H9 (cell line): ENCODE data around the gene AXL. TPM values are rescaled to one million over a fixed set of nuclear protein-coding genes. Genes with fewer than 3 reads are reported as not detected.

Experiments used
- DNase-seq: peaks from one replicate; pipeline ENCODE4 v3.0.0-alpha.2; 2017
- H2AFZ ChIP-seq: one replicate; pipeline ENCODE4 v1.6.1; 2013; ENCODE audit warnings: mild to moderate bottlenecking, low read length, control low read depth, moderate library complexity
- H2AK5ac ChIP-seq: 2 replicates; pipeline ENCODE4 v1.6.1; 2013; ENCODE audit warnings: low read length, control low read depth, mixed read lengths; ENCODE audit not compliant: insufficient read length
- H2BK120ac ChIP-seq: one replicate; pipeline ENCODE4 v1.6.1; 2013; ENCODE audit warnings: low read depth, mild to moderate bottlenecking, low read length, control low read depth, inconsistent platforms; ENCODE audit not compliant: poor library complexity, severe bottlenecking
- H2BK12ac ChIP-seq: 2 replicates; pipeline ENCODE4 v1.6.1; 2013; ENCODE audit warnings: low read length, control low read depth, mixed read lengths, low read depth; ENCODE audit not compliant: insufficient read length
- H2BK15ac ChIP-seq: 2 replicates; pipeline ENCODE4 v1.6.1; 2013; ENCODE audit warnings: low read depth, low read length, control low read depth
- H2BK20ac ChIP-seq: one replicate; pipeline ENCODE4 v1.6.1; 2013; ENCODE audit warnings: low read depth, mild to moderate bottlenecking, low read length, control low read depth, inconsistent platforms; ENCODE audit not compliant: poor library complexity, severe bottlenecking
- H2BK5ac ChIP-seq: 2 replicates; pipeline ENCODE4 v1.6.1; 2013; ENCODE audit warnings: low read length, control low read depth, mixed read lengths; ENCODE audit not compliant: insufficient read length
- H3K14ac ChIP-seq: 2 replicates; pipeline ENCODE4 v1.6.1; 2013; ENCODE audit warnings: low read length, control low read depth; ENCODE audit not compliant: insufficient read depth
- H3K18ac ChIP-seq: 2 replicates; pipeline ENCODE4 v1.6.1; 2013; ENCODE audit warnings: low read depth, mild to moderate bottlenecking, mixed read lengths, low read length, control low read depth; ENCODE audit not compliant: insufficient read length
- H3K23ac ChIP-seq: 2 replicates; pipeline ENCODE4 v1.6.1; 2013; ENCODE audit warnings: low read length, control low read depth, mixed read lengths, low read depth; ENCODE audit not compliant: insufficient read length
- H3K23me2 ChIP-seq: 2 replicates; pipeline ENCODE4 v1.6.1; 2013; ENCODE audit warnings: low read depth, mild to moderate bottlenecking, mixed read lengths, low read length, control low read depth; ENCODE audit not compliant: insufficient read length, poor library complexity, severe bottlenecking
- H3K27ac ChIP-seq: 2 replicates; pipeline ENCODE4 v1.5.1; 2013; ENCODE audit warnings: low read length, control low read depth, mixed read lengths, low read depth; ENCODE audit not compliant: insufficient read length
- H3K27me3 ChIP-seq: 2 replicates; pipeline ENCODE4 v1.6.1; 2013; ENCODE audit warnings: low read length, control low read depth, inconsistent platforms; ENCODE audit not compliant: insufficient read depth
- H3K4ac ChIP-seq: 2 replicates; pipeline ENCODE4 v1.6.1; 2013; ENCODE audit warnings: low read depth, mild to moderate bottlenecking, control low read depth, inconsistent platforms, low read length, moderate library complexity
- H3K4me1 ChIP-seq: 2 replicates; pipeline ENCODE4 v1.6.1; 2013; ENCODE audit warnings: low read length, control low read depth, inconsistent platforms; ENCODE audit not compliant: insufficient read depth
- H3K4me2 ChIP-seq: 2 replicates; pipeline ENCODE4 v1.6.1; 2013; ENCODE audit warnings: low read length, control low read depth, mixed read lengths; ENCODE audit not compliant: insufficient read length, insufficient read depth
- H3K56ac ChIP-seq: 2 replicates; pipeline ENCODE4 v1.6.1; 2013; ENCODE audit warnings: low read depth, mild to moderate bottlenecking, mixed read lengths, low read length, control low read depth; ENCODE audit not compliant: insufficient read length
- H3K79me1 ChIP-seq: 2 replicates; pipeline ENCODE4 v1.6.1; 2013; ENCODE audit warnings: low read depth, mild to moderate bottlenecking, moderate library complexity, low read length, control low read depth, inconsistent platforms; ENCODE audit not compliant: insufficient read depth, poor library complexity, severe bottlenecking
- H3K79me2 ChIP-seq: 2 replicates; pipeline ENCODE4 v1.6.1; 2013; ENCODE audit warnings: low read length, control low read depth, inconsistent platforms; ENCODE audit not compliant: insufficient read depth
- H3K9ac ChIP-seq: 2 replicates; pipeline ENCODE4 v1.6.1; 2013; ENCODE audit warnings: low read length, control low read depth, mixed read lengths; ENCODE audit not compliant: insufficient read length; ENCODE audit errors: extremely low read depth
- H3K9me3 ChIP-seq: one replicate; pipeline ENCODE4 v1.6.1; 2013; ENCODE audit warnings: low read depth, low read length, inconsistent platforms; ENCODE audit not compliant: control insufficient read depth
- H3T11ph ChIP-seq: one replicate; pipeline ENCODE4 v1.6.1; 2013; ENCODE audit warnings: mild to moderate bottlenecking, low read length, control low read depth, inconsistent platforms
- H4K20me1 ChIP-seq: one replicate; pipeline ENCODE4 v1.6.1; 2013; ENCODE audit not compliant: control insufficient read depth, insufficient read length, insufficient read depth
- H4K5ac ChIP-seq: 2 replicates; pipeline ENCODE4 v1.6.1; 2013; ENCODE audit warnings: low read depth, mild to moderate bottlenecking, mixed read lengths, low read length, control low read depth; ENCODE audit not compliant: insufficient read length
- H4K8ac ChIP-seq: replicated peaks from 2 replicates; pipeline ENCODE4 v1.6.1; 2013; ENCODE audit warnings: low read length, control low read depth, mixed read lengths, low read depth; ENCODE audit not compliant: insufficient read length
- H4K91ac ChIP-seq: 2 replicates; pipeline ENCODE4 v1.6.1; 2013; ENCODE audit warnings: low read depth, mild to moderate bottlenecking, moderate library complexity, mixed read lengths, low read length, control low read depth; ENCODE audit not compliant: insufficient read length
- H3K27ac Mint-ChIP-seq, 3 experiments: 2 replicates in 2 of 3; 3 replicates in 1 of 3; pipeline ENCODE4 v1.8.0; 2020 to 2021; ENCODE audit warnings: mixed read lengths in 3 of 3, mild to moderate bottlenecking in 1 of 3, moderate library complexity in 1 of 3
- H3K27me3 Mint-ChIP-seq: 2 replicates; pipeline ENCODE4 v1.8.0; 2021; ENCODE audit warnings: low read depth, mild to moderate bottlenecking, moderate library complexity, mixed read lengths
- H3K36me3 Mint-ChIP-seq, 3 experiments: 2 replicates in 2 of 3; 3 replicates in 1 of 3; pipeline ENCODE4 v1.8.0; 2020 to 2021; ENCODE audit warnings: low read depth in 3 of 3, mixed read lengths in 3 of 3; ENCODE audit not compliant: insufficient read depth in 1 of 3
- H3K4me1 Mint-ChIP-seq, 2 experiments: 2 replicates each; pipeline ENCODE4 v1.8.0; 2020; ENCODE audit warnings: mixed read lengths in 2 of 2
- H3K4me3 Mint-ChIP-seq, 2 experiments: 2 replicates in 1 of 2; 3 replicates in 1 of 2; pipeline ENCODE4 v1.8.0; 2020 to 2021; ENCODE audit warnings: mild to moderate bottlenecking in 2 of 2, mixed read lengths in 2 of 2, moderate library complexity in 1 of 2
- H3K9me3 Mint-ChIP-seq, 2 experiments: 2 replicates in 1 of 2; 3 replicates in 1 of 2; pipeline ENCODE4 v1.8.0; 2020; ENCODE audit warnings: mild to moderate bottlenecking in 2 of 2, mixed read lengths in 2 of 2, moderate library complexity in 1 of 2
- WGBS: extraction: QIAGEN DNeasy Blood & Tissue Kit; methylation state at CpG from one replicate; pipeline ENCODE4 v1.1.7; 2013; ENCODE audit warnings: missing lambda C conversion rate, low lambda C conversion rate, mixed read lengths; ENCODE audit not compliant: insufficient read length; ENCODE audit errors: extremely low coverage; 5-methylcytosine and 5-hydroxymethylcytosine counted together
- total RNA-seq: library from RNA; stranded (reverse); gene quantifications from 2 replicates; pipeline ENCODE4 v1.2.1, GENCODE V29; 2021
- TF ChIP-seq, protein P1 (sequence below): fragments of 200-600 bp; sonication (generic); conservative IDR thresholded peaks from 3 replicates; pipeline ENCODE4 v1.8.0; 2021; ENCODE audit warnings: antibody characterized with exemption, mild to moderate bottlenecking

Gene AXL
- total RNA-seq, 1 experiment from 2014 or later = 29.4 TPM

DNA sequence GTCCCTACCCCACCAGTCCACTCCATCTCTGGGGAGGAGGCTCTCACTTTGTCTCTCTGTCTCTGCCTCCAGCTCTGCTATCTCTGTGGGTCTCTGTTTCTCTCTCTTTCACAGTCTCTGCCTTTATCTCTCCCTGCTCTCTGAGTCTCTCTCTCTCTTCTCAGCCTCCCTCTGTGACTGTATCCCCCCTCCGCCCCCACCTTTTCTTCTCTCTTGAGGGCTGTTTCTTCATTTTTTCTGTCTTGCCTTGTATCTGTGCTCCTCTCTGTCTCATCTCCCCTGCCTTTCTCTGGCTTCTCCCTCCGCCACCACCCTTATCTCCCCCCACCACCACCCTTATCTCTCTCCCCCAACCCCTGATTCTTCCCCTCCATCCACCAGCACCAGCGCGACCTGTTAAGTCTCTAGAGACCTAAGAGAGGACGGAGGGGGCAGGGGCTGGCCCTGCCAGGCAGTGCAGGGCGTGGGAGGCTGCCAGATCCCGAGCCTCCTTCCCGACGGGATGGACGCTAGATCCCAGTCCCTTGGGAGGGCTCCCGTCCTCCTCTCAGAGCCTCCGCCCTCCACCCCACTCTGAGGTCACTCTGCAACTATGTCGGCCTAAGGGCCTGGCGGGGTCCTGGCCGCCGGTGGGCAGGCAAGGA lies 1.0 kb downstream of the AXL start:
- Histone ChIP-seq H3T11ph (no peak overlapping the region), H2BK20ac (no peak overlapping the region), H3K27me3 (no peaks in the 10 kb centered on the region), H2BK120ac (no peak overlapping the region), H2BK5ac (no peak overlapping the region), H2AK5ac (no peak overlapping the region), H3K14ac (no peak overlapping the region; the same call in 1 of the 2 replicates), H3K79me1 (no peaks in the 10 kb centered on the region), H4K20me1 (no peaks in the 10 kb centered on the region), H3K56ac (no peak overlapping the region), H3K23ac (no peak overlapping the region), H3K4ac (no peak overlapping the region), H4K91ac (no peak overlapping the region), H3K79me2 (no peaks in the 10 kb centered on the region), H3K27ac (no peak overlapping the region), H3K9ac (peak overlapping the region; percentile 41), H3K9me3 (no peaks in the 10 kb centered on the region), H3K18ac (no peak overlapping the region), H3K4me1 (no peaks in the 10 kb centered on the region; the same call in 1 of the 2 replicates), H4K5ac (no peak overlapping the region), H2BK12ac (no peak overlapping the region), H2AFZ (no peak overlapping the region), H4K8ac (no peak overlapping the region), H2BK15ac (no peak overlapping the region), H3K4me2 (peak overlapping the region; percentile 81), H3K23me2 (peaks cover 11% of the 10 kb centered on the region)
- H3K27me3 Mint-ChIP-seq = peaks cover 6% of the 10 kb centered on the region
- TF ChIP-seq, protein P1, sequence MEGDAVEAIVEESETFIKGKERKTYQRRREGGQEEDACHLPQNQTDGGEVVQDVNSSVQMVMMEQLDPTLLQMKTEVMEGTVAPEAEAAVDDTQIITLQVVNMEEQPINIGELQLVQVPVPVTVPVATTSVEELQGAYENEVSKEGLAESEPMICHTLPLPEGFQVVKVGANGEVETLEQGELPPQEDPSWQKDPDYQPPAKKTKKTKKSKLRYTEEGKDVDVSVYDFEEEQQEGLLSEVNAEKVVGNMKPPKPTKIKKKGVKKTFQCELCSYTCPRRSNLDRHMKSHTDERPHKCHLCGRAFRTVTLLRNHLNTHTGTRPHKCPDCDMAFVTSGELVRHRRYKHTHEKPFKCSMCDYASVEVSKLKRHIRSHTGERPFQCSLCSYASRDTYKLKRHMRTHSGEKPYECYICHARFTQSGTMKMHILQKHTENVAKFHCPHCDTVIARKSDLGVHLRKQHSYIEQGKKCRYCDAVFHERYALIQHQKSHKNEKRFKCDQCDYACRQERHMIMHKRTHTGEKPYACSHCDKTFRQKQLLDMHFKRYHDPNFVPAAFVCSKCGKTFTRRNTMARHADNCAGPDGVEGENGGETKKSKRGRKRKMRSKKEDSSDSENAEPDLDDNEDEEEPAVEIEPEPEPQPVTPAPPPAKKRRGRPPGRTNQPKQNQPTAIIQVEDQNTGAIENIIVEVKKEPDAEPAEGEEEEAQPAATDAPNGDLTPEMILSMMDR = no peak
- WGBS = no CpG with 5 or more reads among the region's 16 CpGs
- H3K4me1 Mint-ChIP-seq = peaks cover 47 to 60% of the 10 kb centered on the region in 2 experiments
- H3K4me3 Mint-ChIP-seq = peak overlapping the region; percentile 74 to 91
- peaks cover 0 to 2% of the 10 kb centered on the region in 2 experiments; a peak in 3 of 5 replicates for H3K9me3 Mint-ChIP-seq
- DNase-seq = no peak
- H3K36me3 Mint-ChIP-seq = peaks cover 12 to 20% (median 13%) of the 10 kb centered on the region in 3 experiments
- H3K27ac Mint-ChIP-seq = no peak overlapping the region; a peak in 1 of 7 replicates
